BLaER1 treated with 17β-estradiol and CSF1 and Interleukin-3, amounts not matched to agents 10 nM and 100 nM (cell line): Measurements from ENCODE around the gene RGL2.
"Not testable (repeated sequence)": the region's sequence is repeated elsewhere in the genome, so short reads cannot be mapped to it uniquely, and the experiment has no call there.

ENCODE experiments used
- H3K27ac ChIP-seq, 11 experiments: shearing (Covaris generic); formaldehyde crosslinking; 2 replicates each; pipeline ENCODE4 v1.8.1; 2022
- H3K27me3 ChIP-seq, 11 experiments: shearing (Covaris generic); formaldehyde crosslinking; 2 replicates each; pipeline ENCODE4 v1.8.1; 2022
- H3K36me3 ChIP-seq, 11 experiments: shearing (Covaris generic); formaldehyde crosslinking; 2 replicates each; pipeline ENCODE4 v1.8.1; 2022
- H3K4me1 ChIP-seq, 10 experiments: shearing (Covaris generic); formaldehyde crosslinking; 2 replicates each; pipeline ENCODE4 v1.8.1; 2022
- H3K4me2 ChIP-seq, 11 experiments: shearing (Covaris generic); formaldehyde crosslinking; 2 replicates each; pipeline ENCODE4 v1.8.1; 2022
- H3K4me3 ChIP-seq, 10 experiments: shearing (Covaris generic); formaldehyde crosslinking; 2 replicates each; pipeline ENCODE4 v1.8.1; 2022
- H3K9ac ChIP-seq, 11 experiments: shearing (Covaris generic); formaldehyde crosslinking; 2 replicates each; pipeline ENCODE4 v1.8.1; 2022
- H3K9me3 ChIP-seq, 11 experiments: shearing (Covaris generic); formaldehyde crosslinking; replicated peaks in 1 of 11; 2 replicates each; pipeline ENCODE4 v1.8.1; 2022
- H4K20me1 ChIP-seq, 11 experiments: shearing (Covaris generic); formaldehyde crosslinking; 2 replicates each; pipeline ENCODE4 v1.8.1; 2022
- Cebpa-rat ChIP-seq, 11 experiments: shearing (Covaris generic); IDR thresholded peaks; 2 replicates each; pipeline ENCODE4 v1.8.1; 2022

Gene RGL2, protein sequence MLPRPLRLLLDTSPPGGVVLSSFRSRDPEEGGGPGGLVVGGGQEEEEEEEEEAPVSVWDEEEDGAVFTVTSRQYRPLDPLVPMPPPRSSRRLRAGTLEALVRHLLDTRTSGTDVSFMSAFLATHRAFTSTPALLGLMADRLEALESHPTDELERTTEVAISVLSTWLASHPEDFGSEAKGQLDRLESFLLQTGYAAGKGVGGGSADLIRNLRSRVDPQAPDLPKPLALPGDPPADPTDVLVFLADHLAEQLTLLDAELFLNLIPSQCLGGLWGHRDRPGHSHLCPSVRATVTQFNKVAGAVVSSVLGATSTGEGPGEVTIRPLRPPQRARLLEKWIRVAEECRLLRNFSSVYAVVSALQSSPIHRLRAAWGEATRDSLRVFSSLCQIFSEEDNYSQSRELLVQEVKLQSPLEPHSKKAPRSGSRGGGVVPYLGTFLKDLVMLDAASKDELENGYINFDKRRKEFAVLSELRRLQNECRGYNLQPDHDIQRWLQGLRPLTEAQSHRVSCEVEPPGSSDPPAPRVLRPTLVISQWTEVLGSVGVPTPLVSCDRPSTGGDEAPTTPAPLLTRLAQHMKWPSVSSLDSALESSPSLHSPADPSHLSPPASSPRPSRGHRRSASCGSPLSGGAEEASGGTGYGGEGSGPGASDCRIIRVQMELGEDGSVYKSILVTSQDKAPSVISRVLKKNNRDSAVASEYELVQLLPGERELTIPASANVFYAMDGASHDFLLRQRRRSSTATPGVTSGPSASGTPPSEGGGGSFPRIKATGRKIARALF

DNA sequence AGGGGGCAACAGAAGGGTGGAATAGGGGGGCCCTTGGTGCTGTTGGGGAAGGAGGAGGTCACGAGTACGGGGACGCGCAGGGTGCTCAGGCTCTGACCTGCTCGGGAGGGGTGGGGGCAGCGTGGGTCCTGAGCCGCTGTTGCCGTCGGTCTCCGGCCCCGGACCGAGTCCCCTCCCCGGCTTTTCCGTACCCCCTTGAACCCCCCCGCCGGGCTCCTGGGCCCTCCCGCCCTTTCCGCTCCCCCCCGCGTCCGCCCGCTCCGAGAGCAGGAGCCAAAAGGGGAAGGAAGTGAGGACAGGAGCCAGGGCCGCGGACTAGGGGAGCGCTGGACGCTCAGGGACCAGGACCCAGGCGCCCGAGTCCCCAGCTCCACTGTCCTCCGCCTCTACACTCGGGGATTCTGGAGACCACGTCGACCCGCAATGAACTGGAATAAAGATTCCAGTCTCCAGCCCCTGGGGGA is at the start of gene RGL2:
TSS of gene RGL2 (minus strand) at position 170 of the 464 bp plus-strand sequence. CDS start 332 bp downstream, outside the sequence.
- Histone ChIP-seq H3K27ac (peak within 1 kb of the TSS; percentile 86 to 99 (median 98)), H3K36me3 (peaks cover 51 to 64% (median 58%) of the 10 kb centered on the region in 11 experiments)
- TF ChIP-seq Cebpa-rat (IDR thresholded peaks at IDR 0.05), result no peak

DNA sequence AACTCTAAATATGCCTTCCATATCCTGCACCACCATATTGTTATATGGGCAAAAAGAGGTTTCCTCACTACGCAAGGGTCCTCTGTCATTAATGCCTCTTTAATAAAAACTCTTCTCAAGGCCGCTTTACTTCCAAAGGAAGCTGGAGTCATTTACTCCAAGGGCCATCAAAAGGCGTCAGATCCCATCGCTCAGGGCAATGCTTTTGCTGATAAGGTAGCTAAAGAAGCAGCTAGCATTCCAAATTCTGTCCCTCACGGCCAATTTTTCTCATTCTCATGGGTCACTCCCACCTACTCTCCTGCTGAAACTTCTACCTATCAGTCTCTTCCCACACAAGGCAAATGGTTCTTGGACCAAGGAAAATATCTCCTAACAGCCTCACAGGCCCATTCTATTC is 49.1 kb upstream of the RGL2 start:
- no peak overlapping the region for H3K4me3 ChIP-seq
- peaks cover 6 to 25% (median 20%) of the 10 kb centered on the region in 10 experiments; a peak in 18 of 20 replicates for H3K4me1 ChIP-seq
- no peak overlapping the region for H3K9ac ChIP-seq
- H3K4me2 ChIP-seq, result no peak overlapping the region
- H3K27ac ChIP-seq, result no peak overlapping the region
- TF ChIP-seq Cebpa-rat (IDR thresholded peaks at IDR 0.05), result no peak
- H3K36me3 ChIP-seq, result no peaks in the 10 kb centered on the region
- H3K9me3 ChIP-seq, result no peaks in the 10 kb centered on the region
- H4K20me1 ChIP-seq, result no peaks in the 10 kb centered on the region
- H3K27me3 ChIP-seq, result no peaks in the 10 kb centered on the region

More for the DNA sequence above, at the start of gene RGL2:
- H3K9me3 ChIP-seq, result no peaks in the 10 kb centered on the region
- H3K4me3 ChIP-seq, result peak within 1 kb of the TSS; percentile 66 to 83 (median 76)
- peak within 1 kb of the TSS; percentile 84 to 99 (median 96) for H3K4me2 ChIP-seq
- H3K4me1 ChIP-seq, result peaks cover 33 to 72% (median 40%) of the 10 kb centered on the region in 10 experiments
- peaks cover 0 to 58% (median 8%) of the 10 kb centered on the region in 11 experiments; a peak in 19 of 22 replicates for H4K20me1 ChIP-seq
- peak within 1 kb of the TSS; percentile 88 to 99 (median 94) for H3K9ac ChIP-seq
- H3K27me3 ChIP-seq, result no peaks in the 10 kb centered on the region

DNA sequence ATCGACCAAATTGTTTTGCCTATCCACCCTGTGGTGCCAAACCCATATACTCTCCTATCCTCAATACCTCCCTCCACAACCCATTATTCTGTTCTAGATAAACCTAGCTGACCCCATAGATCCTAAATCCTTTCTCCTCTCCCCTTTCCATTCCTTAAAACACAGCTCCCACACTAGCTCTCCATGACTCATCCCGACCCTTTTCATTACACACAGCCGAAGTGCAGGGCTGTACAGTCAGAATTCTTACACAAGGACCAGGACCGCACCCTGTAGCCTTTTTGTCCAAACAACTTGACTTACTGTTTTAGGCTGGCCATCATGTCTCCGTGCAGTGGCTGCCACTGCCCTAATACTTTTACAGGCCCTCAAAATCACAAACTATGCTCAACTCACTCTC is 48.2 kb upstream of the RGL2 start:
- not testable (repeated sequence) for H3K9ac ChIP-seq, H3K4me3 ChIP-seq, H3K9me3 ChIP-seq, H3K27ac ChIP-seq, H4K20me1 ChIP-seq, H3K36me3 ChIP-seq, H3K4me2 ChIP-seq, H3K27me3 ChIP-seq
- H3K4me1 ChIP-seq, result peaks cover 6 to 24% (median 20%) of the 10 kb centered on the region in 10 experiments; a peak in 18 of 20 replicates

DNA sequence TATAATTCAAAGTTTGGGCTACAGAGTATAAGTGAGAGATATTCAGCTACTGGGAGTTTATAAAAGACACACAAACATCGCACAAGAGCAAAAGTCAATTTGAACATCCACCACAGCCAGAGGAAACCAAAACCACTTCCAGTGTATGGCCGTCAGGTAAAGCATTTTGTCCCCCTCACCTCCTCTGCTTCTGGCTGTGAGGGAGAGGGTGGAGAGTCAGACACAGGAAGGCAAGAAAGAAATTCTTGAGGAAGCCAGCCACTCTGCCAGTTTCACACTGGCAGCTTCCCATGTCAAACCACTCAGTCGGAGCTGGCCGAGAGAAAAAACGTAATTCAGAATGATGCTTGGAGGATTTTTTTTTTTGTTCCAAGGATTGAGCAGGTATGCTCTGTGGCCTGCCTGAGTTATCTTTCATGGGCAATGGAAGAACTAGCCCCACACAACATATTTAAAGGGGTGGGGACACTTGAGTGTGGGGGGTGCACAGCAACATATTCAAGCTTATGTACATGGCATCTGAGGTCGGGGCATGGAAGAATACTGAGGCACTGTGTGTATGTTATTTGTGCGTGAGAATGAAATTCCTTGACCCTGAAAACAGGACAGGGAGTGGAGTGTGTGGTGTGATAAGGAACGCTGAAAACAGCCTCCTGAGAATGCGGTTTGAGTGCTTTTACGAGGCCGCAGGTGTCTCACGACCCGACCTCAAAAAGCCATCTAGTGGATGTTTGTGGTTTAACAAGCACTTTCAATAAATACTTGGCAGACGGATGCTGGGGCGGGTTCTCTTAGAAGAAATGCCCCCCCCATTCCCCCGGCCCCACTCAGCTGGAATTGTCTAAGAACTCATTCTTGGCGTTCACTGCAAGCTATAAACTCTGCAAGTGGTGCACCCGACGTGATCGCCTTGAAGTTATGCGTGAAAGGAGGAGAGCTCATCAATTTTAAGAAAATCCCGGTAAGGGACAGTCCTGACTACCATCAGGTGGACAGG is 46.3 kb upstream of the RGL2 start:
- Histone ChIP-seq H3K4me1 (peaks cover 6 to 24% (median 20%) of the 10 kb centered on the region in 10 experiments; a peak in 18 of 20 replicates), H3K4me2 (peak overlapping the region; percentile 54 to 83 (median 79)), H3K9ac (peak overlapping the region in 2 of 11 experiments; percentile 0 to 20; a peak in 2 of 22 replicates), H3K27ac (no peak overlapping the region), H4K20me1 (no peaks in the 10 kb centered on the region), H3K4me3 (peak overlapping the region in 5 of 10 experiments; percentile 13 to 45 (median 34); a peak in 7 of 20 replicates), H3K27me3 (no peaks in the 10 kb centered on the region), H3K9me3 (no peaks in the 10 kb centered on the region), H3K36me3 (no peaks in the 10 kb centered on the region)
- TF ChIP-seq Cebpa-rat (IDR thresholded peaks at IDR 0.05), result no peak

DNA sequence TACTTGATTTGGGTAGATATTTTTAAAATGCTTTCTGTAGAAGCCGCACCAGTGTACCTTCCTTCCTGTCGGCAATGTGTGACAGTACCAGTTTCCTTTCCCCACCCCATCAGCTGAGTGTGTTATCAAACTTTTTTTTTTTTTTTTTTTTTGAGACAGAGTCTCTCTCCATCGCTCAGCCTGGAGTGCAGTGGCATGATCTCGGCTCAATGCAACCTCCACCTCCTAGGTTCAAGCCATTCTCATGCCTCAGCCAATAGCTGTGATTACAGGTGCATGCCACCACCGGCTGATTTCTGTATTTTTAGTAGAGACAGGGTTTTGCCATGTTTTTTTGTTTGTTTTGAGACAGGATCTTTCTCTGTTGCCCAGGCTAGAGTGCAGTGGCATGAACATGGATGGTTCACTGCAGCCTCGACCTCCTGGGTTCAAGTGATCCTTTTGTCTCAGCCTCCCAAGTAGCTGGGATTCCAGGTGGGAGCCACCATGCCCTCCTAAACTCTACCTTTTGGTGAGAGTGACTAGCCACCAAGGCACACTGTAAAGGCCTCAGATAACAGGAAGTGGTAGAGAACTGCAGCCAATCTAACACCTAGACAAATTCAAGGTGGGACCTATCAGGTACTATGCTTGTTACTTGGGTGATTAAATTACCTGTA is 45.3 kb upstream of the RGL2 start:
- peaks cover 6 to 24% (median 20%) of the 10 kb centered on the region in 10 experiments; a peak in 18 of 20 replicates for H3K4me1 ChIP-seq
- TF ChIP-seq Cebpa-rat (IDR thresholded peaks at IDR 0.05), result no peak
- no peak overlapping the region for H3K9ac ChIP-seq
- no peaks in the 10 kb centered on the region for H3K9me3 ChIP-seq
- no peaks in the 10 kb centered on the region for H3K27me3 ChIP-seq
- no peaks in the 10 kb centered on the region for H4K20me1 ChIP-seq
- H3K4me2 ChIP-seq, result peak overlapping the region in 10 of 11 experiments; percentile 54 to 83 (median 76); a peak in 20 of 22 replicates
- H3K4me3 ChIP-seq, result no peak overlapping the region
- H3K27ac ChIP-seq, result no peak overlapping the region
- H3K36me3 ChIP-seq, result no peaks in the 10 kb centered on the region

DNA sequence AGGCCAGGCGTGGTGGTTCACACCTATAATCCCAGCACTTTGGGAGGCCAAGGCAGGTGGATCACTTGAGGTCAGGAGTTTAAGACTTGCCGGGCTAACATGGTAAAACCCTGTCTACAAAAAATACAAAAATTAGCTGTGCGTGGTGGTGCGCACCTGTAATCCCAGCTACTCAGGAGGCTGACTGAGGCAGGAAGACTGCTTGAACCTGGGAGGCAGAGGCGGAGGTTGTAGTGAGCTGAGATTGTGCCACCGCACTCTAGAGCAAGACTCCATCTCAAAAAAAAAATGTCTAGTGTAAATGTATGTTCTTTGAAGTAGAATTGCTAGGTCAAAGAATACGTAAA is 44.8 kb upstream of the RGL2 start:
- not testable (repeated sequence) for H3K36me3 ChIP-seq, H4K20me1 ChIP-seq, H3K9ac ChIP-seq, H3K4me3 ChIP-seq, H3K27ac ChIP-seq, H3K27me3 ChIP-seq, H3K9me3 ChIP-seq
- H3K4me1 ChIP-seq, result peaks cover 6 to 24% (median 20%) of the 10 kb centered on the region in 10 experiments; a peak in 18 of 20 replicates
- peak overlapping the region in 10 of 11 experiments; percentile 54 to 83 (median 76); a peak in 17 of 22 replicates for H3K4me2 ChIP-seq

DNA sequence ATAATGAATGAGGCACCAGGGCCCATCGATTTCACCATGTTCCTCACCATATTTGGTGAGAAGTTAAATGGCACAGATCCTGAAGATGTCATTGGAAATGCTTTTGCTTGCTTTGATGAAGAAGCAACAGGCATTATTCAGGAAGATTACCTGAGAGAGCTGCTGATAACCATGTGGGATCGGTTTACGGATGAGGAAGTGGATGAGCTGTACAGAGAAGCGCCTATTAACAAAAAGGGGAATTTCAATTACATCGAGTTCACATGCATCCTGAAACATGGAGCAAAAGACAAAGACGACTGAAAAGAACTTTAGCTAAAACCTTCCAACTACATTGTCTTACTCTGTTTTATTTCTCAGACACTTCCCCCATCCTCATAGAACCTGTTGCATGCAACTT is 40.5 kb upstream of the RGL2 start:
- H4K20me1 ChIP-seq, result no peaks in the 10 kb centered on the region
- H3K4me2 ChIP-seq, result no peak overlapping the region
- H3K27me3 ChIP-seq, result no peaks in the 10 kb centered on the region
- no peaks in the 10 kb centered on the region for H3K36me3 ChIP-seq
- H3K9me3 ChIP-seq, result no peaks in the 10 kb centered on the region
- peaks cover 0 to 11% (median 8%) of the 10 kb centered on the region in 10 experiments; a peak in 18 of 20 replicates for H3K4me1 ChIP-seq
- no peak overlapping the region for H3K27ac ChIP-seq
- H3K4me3 ChIP-seq, result no peak overlapping the region
- H3K9ac ChIP-seq, result no peak overlapping the region
- TF ChIP-seq Cebpa-rat (IDR thresholded peaks at IDR 0.05), result no peak

DNA sequence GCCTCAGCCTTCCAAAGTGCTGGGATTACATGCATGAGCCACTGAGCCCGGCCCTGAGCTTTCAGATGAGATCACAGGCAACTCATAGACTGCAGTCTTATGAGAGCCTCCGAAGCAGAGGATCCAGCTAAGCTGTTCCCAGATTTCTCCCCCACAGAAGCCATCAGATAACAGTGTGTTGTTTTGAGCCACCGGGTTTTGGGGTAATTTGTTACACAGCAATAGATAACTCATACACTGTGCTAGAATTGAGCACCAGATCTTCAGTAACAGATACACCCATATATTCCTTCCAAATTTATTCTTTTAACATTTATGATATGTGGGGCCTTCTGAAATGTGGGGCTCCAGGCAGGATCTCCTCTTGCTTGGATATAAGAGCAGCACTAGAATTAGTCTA is 37.8 kb upstream of the RGL2 start:
- no peak for TF ChIP-seq Cebpa-rat (IDR thresholded peaks at IDR 0.05)
- Histone ChIP-seq H4K20me1 (no peaks in the 10 kb centered on the region), H3K4me2 (no peak overlapping the region), H3K36me3 (no peaks in the 10 kb centered on the region), H3K4me3 (no peak overlapping the region), H3K9me3 (no peaks in the 10 kb centered on the region), H3K27ac (no peak overlapping the region), H3K9ac (no peak overlapping the region), H3K4me1 (no peaks in the 10 kb centered on the region; a peak in 1 of 20 replicates), H3K27me3 (no peaks in the 10 kb centered on the region)
